Gastrocnemius medialis (tissue), 4 donors: ENCODE measurements around the gene MYH8.

Source experiments
- POLR2A ChIP-seq, 2 donors: fragments of 450-650 bp; IDR thresholded peaks; one replicate each; pipeline ENCODE4 v1.6.1; 2017; ENCODE audit warnings: antibody characterized with exemption in 2 of 2, mild to moderate bottlenecking in 2 of 2, moderate library complexity in 2 of 2
- TF ChIP-seq, protein P1 (sequence below), 5 experiments: fragments of 450-650 bp in 3 of 5; fragments of 200-600 bp in 2 of 5; sonication (generic) in 2 of 5; IDR thresholded peaks in 4 of 5; conservative IDR thresholded peaks in 1 of 5; 1 replicate in 4 of 5; 2 replicates in 1 of 5; pipeline ENCODE4 v1.5.1; 2016 to 2019; ENCODE audit warnings: antibody characterized with exemption in 5 of 5, mild to moderate bottlenecking in 3 of 5, moderate library complexity in 3 of 5

DNA sequence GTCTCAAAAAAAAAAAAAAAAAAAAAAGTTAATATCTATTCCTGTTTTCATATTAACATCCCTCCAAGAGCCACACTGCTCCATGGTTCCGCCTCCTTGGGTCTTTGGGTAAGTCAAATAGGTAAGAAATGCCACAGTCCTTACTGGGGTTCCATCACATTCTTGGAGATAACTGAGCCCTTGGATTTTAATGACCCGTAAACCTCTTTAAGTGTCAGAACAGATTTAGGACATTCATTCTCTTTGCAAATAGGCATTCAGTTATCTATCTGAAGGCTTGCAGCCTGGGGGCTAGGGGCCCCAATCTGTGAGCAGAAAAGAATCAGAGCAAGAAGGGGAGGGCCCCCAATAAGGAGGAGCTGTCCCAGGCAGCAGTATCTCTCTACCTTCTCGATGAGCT lies 76.9 kb downstream of the MYH8 start:
- no peak for TF ChIP-seq POLR2A (IDR thresholded peaks at IDR 0.05)
- TF ChIP-seq, protein P1, sequence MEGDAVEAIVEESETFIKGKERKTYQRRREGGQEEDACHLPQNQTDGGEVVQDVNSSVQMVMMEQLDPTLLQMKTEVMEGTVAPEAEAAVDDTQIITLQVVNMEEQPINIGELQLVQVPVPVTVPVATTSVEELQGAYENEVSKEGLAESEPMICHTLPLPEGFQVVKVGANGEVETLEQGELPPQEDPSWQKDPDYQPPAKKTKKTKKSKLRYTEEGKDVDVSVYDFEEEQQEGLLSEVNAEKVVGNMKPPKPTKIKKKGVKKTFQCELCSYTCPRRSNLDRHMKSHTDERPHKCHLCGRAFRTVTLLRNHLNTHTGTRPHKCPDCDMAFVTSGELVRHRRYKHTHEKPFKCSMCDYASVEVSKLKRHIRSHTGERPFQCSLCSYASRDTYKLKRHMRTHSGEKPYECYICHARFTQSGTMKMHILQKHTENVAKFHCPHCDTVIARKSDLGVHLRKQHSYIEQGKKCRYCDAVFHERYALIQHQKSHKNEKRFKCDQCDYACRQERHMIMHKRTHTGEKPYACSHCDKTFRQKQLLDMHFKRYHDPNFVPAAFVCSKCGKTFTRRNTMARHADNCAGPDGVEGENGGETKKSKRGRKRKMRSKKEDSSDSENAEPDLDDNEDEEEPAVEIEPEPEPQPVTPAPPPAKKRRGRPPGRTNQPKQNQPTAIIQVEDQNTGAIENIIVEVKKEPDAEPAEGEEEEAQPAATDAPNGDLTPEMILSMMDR (IDR thresholded peaks at IDR 0.05 in 4 of 5, conservative IDR thresholded peaks at IDR 0.05 in 1 of 5), result no peak
